Activated gamma-delta T cell treated with anti-CD3 and anti-CD28 coated beads, Interleukin-2, amount 50 U/mL, for 16 hours (primary cell): ENCODE measurements around the gene TCEAL5.
"Not testable (repeated sequence)": the region's sequence is repeated elsewhere in the genome, so short reads cannot be mapped to it uniquely, and the experiment has no call there.

Source experiments
- DNase-seq: peaks from one replicate; pipeline ENCODE4 v3.0.0-alpha.2; 2020; ENCODE audit warnings: low read depth

Gene TCEAL5

GRCh38 chrX:103234869-103235268, 41.7 kb downstream of the TCEAL5 start:
- no peak for DNase-seq

- no peak for DNase-seq
Observed at GRCh38 chrX:103233263-103233662, 43.3 kb downstream of the TCEAL5 start.

DNA sequence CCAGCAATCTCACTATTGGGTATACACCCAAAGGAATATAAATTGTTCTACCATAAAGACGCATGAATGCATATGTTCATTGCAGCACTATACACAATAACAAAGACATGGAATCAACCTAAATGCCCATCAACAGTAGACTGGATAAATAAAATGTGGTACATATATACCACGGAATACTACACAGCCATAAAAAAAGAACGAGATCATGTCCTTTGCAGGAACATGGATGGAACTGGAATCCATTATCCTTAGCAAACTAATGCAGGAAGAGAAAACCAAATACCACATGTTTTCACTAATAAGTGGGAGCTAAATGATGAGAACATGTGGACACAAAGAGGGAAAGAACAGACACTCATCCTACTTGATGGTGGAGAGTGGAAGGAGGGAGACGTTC, 50.6 kb downstream of the TCEAL5 start:
- DNase-seq, result not testable (repeated sequence)
